PC-3 (cell line): Measurements from ENCODE around the gene USP9X.

Experiments used
- CTCF ChIP-seq: fragments of 300-600 bp; sonication (generic); conservative IDR thresholded peaks from 2 replicates; pipeline ENCODE4 v1.5.1; 2017; ENCODE audit warnings: antibody characterized with exemption, low read depth, mild to moderate bottlenecking, low read length
- EZH2 ChIP-seq: fragments of 300-600 bp; sonication (generic); IDR thresholded peaks from one replicate; pipeline ENCODE4 v1.6.1; 2017; ENCODE audit warnings: antibody characterized with exemption, mild to moderate bottlenecking, low read length; ENCODE audit not compliant: unreplicated experiment
- EZH2phosphoT487 ChIP-seq: fragments of 300-600 bp; sonication (generic); IDR thresholded peaks from 2 replicates; pipeline ENCODE4 v1.6.1; 2018; ENCODE audit warnings: mild to moderate bottlenecking, antibody characterized with exemption, low read length, borderline replicate concordance

DNA sequence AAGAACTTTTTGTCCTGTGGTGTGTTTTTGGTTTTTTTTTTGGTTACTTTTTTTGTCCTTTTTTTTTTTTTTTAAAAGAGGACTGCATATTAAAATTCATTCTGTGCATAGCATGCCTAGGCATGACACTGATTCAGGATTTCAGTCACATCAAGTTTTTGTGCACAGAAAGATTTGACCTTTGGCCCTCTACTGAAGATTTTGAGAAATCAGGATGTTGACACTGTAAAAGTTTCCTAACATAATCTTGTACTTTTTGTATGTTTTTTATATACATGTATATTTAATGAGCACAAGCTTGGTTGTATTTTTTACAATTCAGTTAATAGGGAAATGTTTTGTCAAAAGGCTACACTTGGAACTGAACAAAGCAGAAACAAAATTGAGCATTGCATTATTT lies 148.7 kb downstream of the USP9X start:
- TF ChIP-seq CTCF: no peak
- TF ChIP-seq EZH2phosphoT487: no peak
- no peak for TF ChIP-seq EZH2
